ENCODE results near the gene CCDC33. TPM values are rescaled to one million over a fixed set of nuclear protein-coding genes. Genes with fewer than 3 reads are reported as not detected.

The CCDC33 gene
- total and polyA plus RNA-seq, 2 experiments from 2014 or later: 2.6 to 2.8 TPM

GRCh38 chr15:74269362-74270035, 33.4 kb downstream of the CCDC33 start:
- ATAC-seq: no peak
- no peaks in the 10 kb centered on the region for H4K20me1 ChIP-seq (replicated peaks; ENCODE audit: insufficient read depth)
- Mint-ChIP-seq H3K4me1 (peaks cover 12% of the 10 kb centered on the region), H3K27ac (no peak overlapping the region), H3K4me3 (no peak overlapping the region), H3K9me3 (no peaks in the 10 kb centered on the region; the same call in 2 of the 3 replicates), H3K27me3 (ENCODE audit: insufficient read depth, low read depth, poor library complexity) (peaks cover 10% of the 10 kb centered on the region), H3K36me3 (ENCODE audit: low read depth) (no peaks in the 10 kb centered on the region)
- H3K36me3 ChIP-seq (ENCODE audit: insufficient read depth): no peaks in the 10 kb centered on the region
- H3K27ac ChIP-seq (ENCODE audit: low read depth): no peak overlapping the region
- H3K79me2 ChIP-seq (replicated peaks; ENCODE audit: insufficient read depth): no peaks in the 10 kb centered on the region
- peaks cover 4% of the 10 kb centered on the region; the same call in 1 of the 2 replicates for H3K4me1 ChIP-seq (ENCODE audit: insufficient read depth)
- no peak overlapping the region for H2AFZ ChIP-seq
- H3K4me3 ChIP-seq: no peak overlapping the region
- no peaks in the 10 kb centered on the region for H3K27me3 ChIP-seq (ENCODE audit: insufficient read depth)
- H3K9me2 ChIP-seq (ENCODE audit: insufficient read depth): no peaks in the 10 kb centered on the region
- H3K4me2 ChIP-seq: no peak overlapping the region
- TF ChIP-seq ZNF331 (CRISPR knock-in tag; IDR thresholded peaks at IDR 0.05; ENCODE audit: low read depth) (no peak), ZNF462 (CRISPR knock-in tag; IDR thresholded peaks at IDR 0.05) (no peak), CTCF (conservative IDR thresholded peaks at IDR 0.05; ENCODE audit: low read depth in 2 of 2) (no peak; a peak in 1 of 4 replicates), REST (IDR thresholded peaks at IDR 0.05; ENCODE audit: unreplicated experiment) (no peak), POLR2AphosphoS5 (IDR thresholded peaks at IDR 0.05; ENCODE audit: low read depth) (no peak), ZNF114 (CRISPR knock-in tag; IDR thresholded peaks at IDR 0.05) (no peak), CREB1 (CRISPR knock-in tag; IDR thresholded peaks at IDR 0.05; ENCODE audit: low read depth) (no peak), JUNB (IDR thresholded peaks at IDR 0.05; ENCODE audit: unreplicated experiment) (no peak), EZH2 (IDR thresholded peaks at IDR 0.05; ENCODE audit: low read depth, unreplicated experiment) (no peak), EZH2phosphoT487 (IDR thresholded peaks at IDR 0.05; ENCODE audit: unreplicated experiment) (no peak), ETS1 (IDR thresholded peaks at IDR 0.05) (no peak), NANOG (IDR thresholded peaks at IDR 0.05; ENCODE audit: borderline replicate concordance) (no peak), STAT1 (IDR thresholded peaks at IDR 0.05; ENCODE audit: unreplicated experiment) (no peak)
- H3F3A ChIP-seq (replicated peaks; ENCODE audit: low read depth): no peaks in the 10 kb centered on the region
- no peak for DNase-seq (ENCODE audit: low spot score)

Measured in GM23338 (cell line).